A549 (cell line): ENCODE results near the gene UST. TPM values are rescaled to one million over a fixed set of nuclear protein-coding genes. Genes with fewer than 3 reads are reported as not detected.

ENCODE experiments used
- ATAC-seq, 2 experiments: fragments of 200-7000 bp in 1 of 2; fragments of >200 bp in 1 of 2; cut with Nextera tagmentation in 1 of 2; cut with Tn5 transposase in 1 of 2; 3 replicates each; pipeline versions ENCODE4 v1.8.0 to v1.9.1; 2018 to 2020; ENCODE audit warnings: mild to moderate bottlenecking in 1 of 2, moderate library complexity in 1 of 2
- CTCF ChIA-PET: fragments of 300-600 bp; sonication (Branson Sonifier 250); formaldehyde crosslinking; extraction: SDS; loops from one replicate; lab custom pipeline; 2021; ENCODE audit warnings: antibody characterized with exemption, inconsistent platforms; lab: Yijun Ruan, JAX
- POLR2A ChIA-PET: fragments of 350-600 bp; formaldehyde crosslinking; extraction: SDS; loops from one replicate; lab custom pipeline; 2021; ENCODE audit warnings: antibody characterized with exemption, inconsistent platforms; lab: Yijun Ruan, JAX
- DNase-seq, 2 experiments: peaks; one replicate each; pipeline versions ENCODE4 v3.0.0 to v3.0.0-alpha.2; 2011 to 2016; ENCODE audit warnings: low read depth in 1 of 2, low spot score in 1 of 2
- FAIRE-seq: peaks from 2 replicates; lab custom pipeline; 2011; peaks lifted over from hg19 to GRCh38; lab: Jason Lieb, UNC
- H3K27ac ChIP-seq, 2 experiments: fragments of >200 bp; sonication (Bioruptor Twin); formaldehyde crosslinking; 3 replicates each; pipeline ENCODE4 v1.5.1; 2016 to 2017
- H3K4me1 ChIP-seq: fragments of >200 bp; sonication (Bioruptor Twin); formaldehyde crosslinking; 3 replicates; pipeline ENCODE4 v1.6.1; 2016
- H3K4me2 ChIP-seq: fragments of >200 bp; sonication (Bioruptor Twin); formaldehyde crosslinking; 3 replicates; pipeline ENCODE4 v1.6.1; 2016
- H3K4me3 ChIP-seq: fragments of >200 bp; sonication (Bioruptor Twin); formaldehyde crosslinking; 3 replicates; pipeline ENCODE4 v1.5.1; 2016
- H3K9me3 ChIP-seq: fragments of >200 bp; sonication (Bioruptor Twin); formaldehyde crosslinking; 3 replicates; pipeline ENCODE4 v1.6.1; 2016
- BHLHE40 ChIP-seq: IDR thresholded peaks from 2 replicates; pipeline ENCODE4 v1.6.1; 2012; ENCODE audit warnings: low read depth, low read length, inconsistent platforms
- CBX8 ChIP-seq: fragments of 200-600 bp; sonication (generic); IDR thresholded peaks from 2 replicates; pipeline ENCODE4 v1.6.1; 2016
- CHD4 ChIP-seq: fragments of 200-600 bp; sonication (generic); IDR thresholded peaks from 2 replicates; pipeline ENCODE4 v1.6.1; 2016; ENCODE audit warnings: antibody characterized with exemption, mild to moderate bottlenecking, borderline replicate concordance
- EP300 ChIP-seq, 2 experiments: fragments of >200 bp; sonication (Bioruptor Twin); formaldehyde crosslinking; IDR thresholded peaks; 2 replicates in 1 of 2; 3 replicates in 1 of 2; pipeline ENCODE4 v1.6.1; 2016 to 2017
- HEYL ChIP-seq: fragments of 250-450 bp; sonication (Bioruptor Pico); IDR thresholded peaks from 2 replicates; pipeline ENCODE4 v1.8.0; 2021; ENCODE audit warnings: mild to moderate bottlenecking, moderate library complexity
- HOXA7 ChIP-seq: fragments of 250-450 bp; sonication (Bioruptor Pico); IDR thresholded peaks from 2 replicates; pipeline ENCODE4 v1.5.0; 2020; ENCODE audit warnings: mild to moderate bottlenecking, moderate library complexity
- HOXB5 ChIP-seq: fragments of 250-450 bp; sonication (Bioruptor Pico); IDR thresholded peaks from 2 replicates; pipeline ENCODE4 v1.5.0; 2020; ENCODE audit warnings: mild to moderate bottlenecking, moderate library complexity
- JUN ChIP-seq, 2 experiments: fragments of >200 bp; sonication (Bioruptor Twin); formaldehyde crosslinking; IDR thresholded peaks; 2 replicates in 1 of 2; 3 replicates in 1 of 2; pipeline ENCODE4 v1.6.1; 2016 to 2017
- KDM1A ChIP-seq: fragments of 200-600 bp; sonication (generic); IDR thresholded peaks from 2 replicates; pipeline ENCODE4 v1.6.1; 2016; ENCODE audit warnings: low read depth, mild to moderate bottlenecking
- MAZ ChIP-seq: fragments of 150-350 bp; IDR thresholded peaks from 2 replicates; pipeline ENCODE4 v1.6.1; 2014; ENCODE audit warnings: antibody characterized with exemption, low read depth, low read length, borderline replicate concordance
- NFE2L2 ChIP-seq: fragments of 150-350 bp; conservative IDR thresholded peaks from 2 replicates; pipeline ENCODE4 v1.6.1; 2014; ENCODE audit warnings: low read length
- NPAS2 ChIP-seq: fragments of 250-450 bp; sonication (Bioruptor Pico); IDR thresholded peaks from 2 replicates; pipeline ENCODE4 v1.8.0; 2022; ENCODE audit warnings: mild to moderate bottlenecking, moderate library complexity, borderline replicate concordance
- PHF8 ChIP-seq: fragments of 200-600 bp; sonication (generic); IDR thresholded peaks from 2 replicates; pipeline ENCODE4 v1.6.1; 2016; ENCODE audit warnings: low read depth, mild to moderate bottlenecking, antibody characterized with exemption, moderate library complexity, borderline replicate concordance
- RAD21 ChIP-seq, 2 experiments: fragments of >200 bp in 1 of 2; sonication (Bioruptor Twin) in 1 of 2; formaldehyde crosslinking in 1 of 2; IDR thresholded peaks in 1 of 2; conservative IDR thresholded peaks in 1 of 2; 2 replicates in 1 of 2; 3 replicates in 1 of 2; pipeline ENCODE4 v1.6.1; 2012 to 2018; ENCODE audit warnings: inconsistent platforms in 1 of 2
- RARB ChIP-seq: fragments of 250-450 bp; sonication (Bioruptor Pico); IDR thresholded peaks from 2 replicates; pipeline ENCODE4 v1.8.0; 2021; ENCODE audit warnings: mild to moderate bottlenecking, moderate library complexity
- RFX5 ChIP-seq: fragments of 450-650 bp; IDR thresholded peaks from 2 replicates; pipeline ENCODE4 v1.7.1; 2014; ENCODE audit warnings: antibody characterized with exemption, mild to moderate bottlenecking, moderate library complexity
- SMC3 ChIP-seq: fragments of >200 bp; sonication (Bioruptor Twin); formaldehyde crosslinking; IDR thresholded peaks from 3 replicates; pipeline ENCODE4 v1.6.1; 2018; ENCODE audit warnings: inconsistent platforms
- SREBF2 ChIP-seq: fragments of 450-650 bp; IDR thresholded peaks from 2 replicates; pipeline ENCODE4 v1.6.1; 2014; ENCODE audit warnings: mild to moderate bottlenecking, moderate library complexity
- TP53 ChIP-seq: fragments of 250-450 bp; sonication (Bioruptor Pico); IDR thresholded peaks from 2 replicates; pipeline ENCODE4 v1.5.0; 2021; ENCODE audit warnings: mild to moderate bottlenecking, moderate library complexity
- ZC3H11A ChIP-seq: fragments of 450-650 bp; IDR thresholded peaks from 2 replicates; pipeline ENCODE4 v1.6.1; 2014; ENCODE audit warnings: antibody characterized with exemption, mild to moderate bottlenecking
- ZFP36 ChIP-seq: fragments of 450-650 bp; IDR thresholded peaks from 2 replicates; pipeline ENCODE4 v1.6.1; 2014; ENCODE audit warnings: borderline replicate concordance; ENCODE audit not compliant: partially characterized antibody
- ZNF302 ChIP-seq: fragments of 250-450 bp; sonication (Bioruptor Pico); IDR thresholded peaks from 2 replicates; pipeline ENCODE4 v1.9.0; 2021; ENCODE audit warnings: inconsistent platforms, mild to moderate bottlenecking, moderate library complexity
- WGBS: methylation state at CpG from one replicate; pipeline ENCODE4 v1.1.6; 2017; ENCODE audit errors: missing lambda C conversion rate; 5-methylcytosine and 5-hydroxymethylcytosine counted together
- polyA plus RNA-seq, 4 experiments: library from polyadenylated mRNA; depleted of rRNA in 3 of 4; stranded (reverse); fragments of >200 nt; fragmentation: RNase III in 1 of 4; extraction: RNeasy Plus Mini Kit Qiagen cat#74134 plus additional on column Dnase treatment in 1 of 4; gene quantifications; 2 replicates in 3 of 4; 3 replicates in 1 of 4; pipeline ENCODE4 v1.2.3, GENCODE V29; 2011 to 2017
- TF ChIP-seq, protein P1 (sequence below): fragments of >200 bp; sonication (Bioruptor Twin); formaldehyde crosslinking; IDR thresholded peaks from 2 replicates; pipeline ENCODE4 v1.6.1; 2016
- TF ChIP-seq, protein P2 (sequence below): IDR thresholded peaks from 2 replicates; pipeline ENCODE4 v1.6.1; 2012
- TF ChIP-seq, protein P3 (sequence below): IDR thresholded peaks from 2 replicates; pipeline ENCODE4 v1.6.1; 2012; ENCODE audit warnings: low read depth, borderline replicate concordance
- TF ChIP-seq, protein P4 (sequence below): fragments of 450-650 bp; IDR thresholded peaks from 2 replicates; pipeline ENCODE4 v1.6.1; 2014; ENCODE audit warnings: antibody characterized with exemption
- TF ChIP-seq, protein P5 (sequence below): fragments of 250-450 bp; sonication (Bioruptor Pico); IDR thresholded peaks from 2 replicates; pipeline ENCODE4 v1.5.0; 2021; ENCODE audit warnings: mild to moderate bottlenecking, moderate library complexity, borderline replicate concordance

UST gene
- polyA plus RNA-seq, 2 of the 4 experiments (the other 2 are of a cell fraction), result 0.54 to 1.7 TPM

DNA sequence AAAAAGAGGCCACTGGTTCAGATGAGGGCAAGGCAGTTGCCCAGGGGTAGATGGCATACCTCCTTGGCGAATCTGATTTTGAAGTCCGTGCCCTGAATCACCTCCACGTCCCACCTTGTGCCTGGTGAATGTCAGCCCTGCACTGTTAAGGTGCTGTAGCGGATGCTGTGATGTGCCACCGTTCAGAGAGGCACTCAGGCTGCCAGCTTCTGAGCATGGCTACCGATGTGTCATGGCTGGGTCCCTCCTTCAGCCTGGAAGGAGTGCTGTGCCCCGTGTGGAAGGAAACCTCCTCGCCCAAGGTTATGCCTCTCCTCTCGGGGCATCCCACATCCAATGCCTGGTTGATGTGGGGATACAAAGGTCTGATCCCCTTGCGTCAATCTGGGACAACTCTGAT lies 43.6 kb downstream of the UST start:
- peaks cover 8% of the 10 kb centered on the region; the same call in 1 of the 3 replicates for H3K9me3 ChIP-seq
- no peak overlapping the region for H3K4me2 ChIP-seq
- POLR2A ChIA-PET, result no interaction called here
- DNase-seq (no peak), ATAC-seq (no peak; a peak in 1 of 6 replicates), FAIRE-seq (no peak)
- CTCF ChIA-PET, result interaction anchor here (0.6 kb wide), 1 partner anchor 97 kb away, joined by 3 read pairs; no protein-coding TSS in a partner anchor
- no peak overlapping the region for H3K4me3 ChIP-seq
- no peak for TF ChIP-seq MAZ
- TF ChIP-seq, protein P1, sequence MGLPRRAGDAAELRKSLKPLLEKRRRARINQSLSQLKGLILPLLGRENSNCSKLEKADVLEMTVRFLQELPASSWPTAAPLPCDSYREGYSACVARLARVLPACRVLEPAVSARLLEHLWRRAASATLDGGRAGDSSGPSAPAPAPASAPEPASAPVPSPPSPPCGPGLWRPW, result no peak
- TF ChIP-seq ZC3H11A, result no peak
- TF ChIP-seq RARB (CRISPR knock-in tag), result no peak
- no peak for TF ChIP-seq ZNF302 (CRISPR knock-in tag)
- no peak for TF ChIP-seq JUN (IDR thresholded peaks at IDR 0.05)
- TF ChIP-seq, protein P2, sequence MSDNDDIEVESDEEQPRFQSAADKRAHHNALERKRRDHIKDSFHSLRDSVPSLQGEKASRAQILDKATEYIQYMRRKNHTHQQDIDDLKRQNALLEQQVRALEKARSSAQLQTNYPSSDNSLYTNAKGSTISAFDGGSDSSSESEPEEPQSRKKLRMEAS, result no peak
- no peak for TF ChIP-seq BHLHE40
- TF ChIP-seq SREBF2, result no peak
- no peak for TF ChIP-seq RAD21 (conservative IDR thresholded peaks at IDR 0.05 in 1 of 2, IDR thresholded peaks at IDR 0.05 in 1 of 2)
- TF ChIP-seq NFE2L2, result no peak
- no peak for TF ChIP-seq PHF8
- TF ChIP-seq NPAS2, result no peak
- 24% methylated on average over 7 of the region's 10 CpGs for WGBS
- no peaks in the 10 kb centered on the region for H3K4me1 ChIP-seq
- no peak overlapping the region for H3K27ac ChIP-seq

DNA sequence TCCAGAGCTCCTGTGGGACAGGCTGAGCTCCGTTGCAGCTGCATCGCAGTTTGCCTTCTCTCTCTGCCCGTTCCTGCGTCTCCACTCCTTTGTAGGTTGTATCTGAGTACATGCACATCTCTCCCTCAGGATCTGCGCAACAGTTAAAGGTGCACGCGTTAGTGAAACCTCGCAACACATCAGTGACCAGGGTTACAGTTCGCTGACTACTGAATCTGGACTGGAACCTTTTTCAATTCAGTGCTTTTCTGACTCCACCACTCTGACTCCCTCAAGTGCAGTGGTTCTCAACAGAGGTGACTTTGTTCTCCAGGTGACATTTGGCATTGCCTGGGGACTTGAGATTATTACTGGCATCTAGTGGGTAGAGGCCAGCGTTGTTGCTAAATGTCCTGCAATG lies 44.0 kb downstream of the UST start:
- no peaks in the 10 kb centered on the region for H3K4me1 ChIP-seq
- no peak for TF ChIP-seq TP53
- TF ChIP-seq EP300 (IDR thresholded peaks at IDR 0.05), result no peak
- TF ChIP-seq ZNF302 (CRISPR knock-in tag), result no peak
- no peak for TF ChIP-seq CHD4
- TF ChIP-seq, protein P3, sequence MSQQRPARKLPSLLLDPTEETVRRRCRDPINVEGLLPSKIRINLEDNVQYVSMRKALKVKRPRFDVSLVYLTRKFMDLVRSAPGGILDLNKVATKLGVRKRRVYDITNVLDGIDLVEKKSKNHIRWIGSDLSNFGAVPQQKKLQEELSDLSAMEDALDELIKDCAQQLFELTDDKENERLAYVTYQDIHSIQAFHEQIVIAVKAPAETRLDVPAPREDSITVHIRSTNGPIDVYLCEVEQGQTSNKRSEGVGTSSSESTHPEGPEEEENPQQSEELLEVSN, result no peak
- TF ChIP-seq RARB (CRISPR knock-in tag), result no peak
- TF ChIP-seq ZFP36, result no peak
- TF ChIP-seq HOXA7 (CRISPR knock-in tag), result no peak
- TF ChIP-seq HEYL (CRISPR knock-in tag), result no peak
- no peak for TF ChIP-seq PHF8
- TF ChIP-seq, all 56 proteins: peak for 0
- H3K4me2 ChIP-seq, result no peak overlapping the region
- POLR2A ChIA-PET, result no interaction called here
- FAIRE-seq, result no peak
- no peak overlapping the region for H3K4me3 ChIP-seq
- no peak for DNase-seq
- no peak overlapping the region for H3K27ac ChIP-seq
- WGBS, result 64% methylated on average over 10 of the region's 10 CpGs
- peaks cover 8% of the 10 kb centered on the region; the same call in 1 of the 3 replicates for H3K9me3 ChIP-seq
- CTCF ChIA-PET, result no interaction called here
- ATAC-seq, result no peak

DNA sequence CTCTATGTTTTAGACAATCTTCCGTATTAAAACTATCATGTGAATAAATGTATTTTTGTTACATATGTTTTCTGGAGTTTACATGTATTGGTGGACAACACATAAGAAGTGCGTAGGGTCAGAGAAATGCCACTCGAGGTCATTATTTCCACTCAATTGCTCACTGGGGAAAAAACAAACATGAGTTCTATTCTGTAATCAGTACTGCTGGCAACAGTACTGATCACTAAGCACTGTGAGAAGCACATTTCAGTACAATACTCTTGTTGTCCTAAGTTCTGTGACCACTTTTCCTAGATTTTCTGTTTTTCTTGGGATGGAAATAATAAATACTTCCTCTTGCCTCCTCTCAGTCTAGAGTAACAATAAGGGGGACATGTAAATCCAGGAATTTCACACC lies 44.5 kb downstream of the UST start:
- Histone ChIP-seq H3K27ac (no peak overlapping the region), H3K4me1 (no peaks in the 10 kb centered on the region), H3K4me3 (no peak overlapping the region), H3K9me3 (peaks cover 8% of the 10 kb centered on the region; the same call in 1 of the 3 replicates), H3K4me2 (no peak overlapping the region)
- ChIA-PET CTCF (no interaction called here), POLR2A (no interaction called here)
- TF ChIP-seq HOXB5, result no peak
- TF ChIP-seq RFX5, result no peak
- TF ChIP-seq CBX8, result no peak
- no peak for TF ChIP-seq ZFP36
- TF ChIP-seq, protein P2, result no peak
- no peak for TF ChIP-seq SMC3
- TF ChIP-seq, protein P4, sequence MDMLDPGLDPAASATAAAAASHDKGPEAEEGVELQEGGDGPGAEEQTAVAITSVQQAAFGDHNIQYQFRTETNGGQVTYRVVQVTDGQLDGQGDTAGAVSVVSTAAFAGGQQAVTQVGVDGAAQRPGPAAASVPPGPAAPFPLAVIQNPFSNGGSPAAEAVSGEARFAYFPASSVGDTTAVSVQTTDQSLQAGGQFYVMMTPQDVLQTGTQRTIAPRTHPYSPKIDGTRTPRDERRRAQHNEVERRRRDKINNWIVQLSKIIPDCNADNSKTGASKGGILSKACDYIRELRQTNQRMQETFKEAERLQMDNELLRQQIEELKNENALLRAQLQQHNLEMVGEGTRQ, result no peak
- TF ChIP-seq KDM1A, result no peak
- TF ChIP-seq, protein P5, sequence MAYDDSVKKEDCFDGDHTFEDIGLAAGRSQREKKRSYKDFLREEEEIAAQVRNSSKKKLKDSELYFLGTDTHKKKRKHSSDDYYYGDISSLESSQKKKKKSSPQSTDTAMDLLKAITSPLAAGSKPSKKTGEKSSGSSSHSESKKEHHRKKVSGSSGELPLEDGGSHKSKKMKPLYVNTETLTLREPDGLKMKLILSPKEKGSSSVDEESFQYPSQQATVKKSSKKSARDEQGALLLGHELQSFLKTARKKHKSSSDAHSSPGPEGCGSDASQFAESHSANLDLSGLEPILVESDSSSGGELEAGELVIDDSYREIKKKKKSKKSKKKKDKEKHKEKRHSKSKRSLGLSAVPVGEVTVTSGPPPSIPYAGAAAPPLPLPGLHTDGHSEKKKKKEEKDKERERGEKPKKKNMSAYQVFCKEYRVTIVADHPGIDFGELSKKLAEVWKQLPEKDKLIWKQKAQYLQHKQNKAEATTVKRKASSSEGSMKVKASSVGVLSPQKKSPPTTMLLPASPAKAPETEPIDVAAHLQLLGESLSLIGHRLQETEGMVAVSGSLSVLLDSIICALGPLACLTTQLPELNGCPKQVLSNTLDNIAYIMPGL (CRISPR knock-in tag), result no peak
- ATAC-seq (no peak), FAIRE-seq (no peak), DNase-seq (no peak)
- WGBS, result 49% methylated on average over 3 of the region's 3 CpGs
